GM23248 (cell line): ENCODE results near the gene SLIT3.

Experiments
- EZH2 ChIP-seq: fragments of 200-600 bp; sonication (generic); IDR thresholded peaks from 2 replicates; pipeline ENCODE4 v1.6.1; 2018; ENCODE audit warnings: antibody characterized with exemption, mild to moderate bottlenecking; ENCODE audit not compliant: insufficient read depth, poor library complexity, severe bottlenecking
- EZH2phosphoT487 ChIP-seq: fragments of 200-600 bp; sonication (generic); IDR thresholded peaks from 2 replicates; pipeline ENCODE4 v1.6.1; 2018; ENCODE audit warnings: antibody characterized with exemption, moderate library complexity, mild to moderate bottlenecking, low read depth; ENCODE audit not compliant: insufficient read depth

DNA sequence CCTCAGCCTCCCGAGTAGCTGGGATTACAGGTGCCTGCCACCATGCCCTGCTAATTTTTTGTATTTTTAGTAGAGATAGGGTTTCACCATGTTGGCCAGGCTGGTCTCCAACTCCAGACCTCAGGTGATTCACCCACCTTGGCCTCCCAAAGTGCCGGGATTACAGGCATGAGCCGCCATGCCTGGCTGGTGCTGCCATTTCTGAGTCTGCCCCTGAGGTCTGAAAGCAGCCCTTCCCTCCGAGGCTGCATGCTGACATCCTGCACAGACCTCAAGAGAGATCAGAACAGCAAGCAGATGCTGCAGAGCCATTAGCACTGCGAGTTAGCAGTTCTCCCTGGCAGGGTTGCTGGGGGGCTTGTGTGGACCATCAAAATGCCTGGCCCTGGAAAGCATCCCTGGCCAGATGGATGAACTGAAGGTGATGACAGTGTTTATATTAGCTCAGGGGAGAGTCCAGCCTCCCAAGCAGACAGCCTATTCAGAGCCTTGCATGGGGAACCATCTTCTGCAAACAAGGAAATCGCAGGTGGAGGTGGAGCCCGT, 545.3 kb downstream of the SLIT3 start:
- TF ChIP-seq EZH2phosphoT487 = no peak
- TF ChIP-seq EZH2 = no peak
